Smooth muscle cell (in vitro differentiated cells): ENCODE measurements around the gene CFTR. TPM values are rescaled to one million over a fixed set of nuclear protein-coding genes. Genes with fewer than 3 reads are reported as not detected.
"Not testable (repeated sequence)": the region's sequence is repeated elsewhere in the genome, so short reads cannot be mapped to it uniquely, and the experiment has no call there.

Experiments
- DNase-seq: peaks from one replicate; lab custom pipeline; 2025; ENCODE audit not compliant: unreplicated experiment; lab: John Stamatoyannopoulos, UW
- H2AFZ ChIP-seq: fragments of 200-600 bp; sonication (generic); 2 replicates; pipeline ENCODE4 v1.6.0; 2016; ENCODE audit warnings: antibody characterized with exemption, low read depth, mild to moderate bottlenecking
- H3F3A ChIP-seq: fragments of 200-600 bp; sonication (generic); 2 replicates; pipeline ENCODE4 v1.6.0; 2017; ENCODE audit warnings: antibody characterized with exemption, low read depth
- H3K27ac ChIP-seq: fragments of 200-600 bp; sonication (generic); 2 replicates; pipeline ENCODE4 v1.5.1; 2016; ENCODE audit warnings: low read depth, mild to moderate bottlenecking
- H3K27me3 ChIP-seq: fragments of 200-600 bp; sonication (generic); 2 replicates; pipeline ENCODE4 v1.6.1; 2016; ENCODE audit warnings: low read depth, mild to moderate bottlenecking
- H3K36me3 ChIP-seq: fragments of 200-600 bp; sonication (generic); 2 replicates; pipeline ENCODE4 v1.5.1; 2016; ENCODE audit warnings: low read depth
- H3K4me1 ChIP-seq: fragments of 200-600 bp; sonication (generic); 2 replicates; pipeline ENCODE4 v1.5.1; 2016; ENCODE audit warnings: low read depth
- H3K4me2 ChIP-seq: fragments of 200-600 bp; sonication (generic); 2 replicates; pipeline ENCODE4 v1.6.0; 2016; ENCODE audit warnings: mild to moderate bottlenecking
- H3K4me3 ChIP-seq: fragments of 200-600 bp; sonication (generic); 2 replicates; pipeline ENCODE4 v1.5.1; 2016; ENCODE audit warnings: mild to moderate bottlenecking
- H3K79me2 ChIP-seq: fragments of 200-600 bp; sonication (generic); 2 replicates; pipeline ENCODE4 v1.6.0; 2016; ENCODE audit warnings: low read depth, mild to moderate bottlenecking
- H3K9ac ChIP-seq: fragments of 200-600 bp; sonication (generic); 2 replicates; pipeline ENCODE4 v1.6.0; 2016; ENCODE audit warnings: low read depth
- H3K9me3 ChIP-seq: fragments of 200-600 bp; sonication (generic); replicated peaks from 2 replicates; pipeline ENCODE4 v1.5.1; 2016; ENCODE audit warnings: low read depth
- H4K20me1 ChIP-seq: fragments of 200-600 bp; sonication (generic); 2 replicates; pipeline ENCODE4 v1.6.0; 2016; ENCODE audit warnings: low read depth
- WGBS: methylation state at CpG from one replicate; pipeline ENCODE4 v1.1.7; 2016; ENCODE audit warnings: low lambda C conversion rate; 5-methylcytosine and 5-hydroxymethylcytosine counted together
- polyA plus RNA-seq: library from polyadenylated mRNA; unstranded; fragments of >200 nt; fragmentation: Nextera tagmentation; extraction: Ambion mirVana; gene quantifications from 2 replicates; pipeline ENCODE4 v1.2.1, GENCODE V29; 2016
- total RNA-seq: library from RNA; depleted of rRNA; stranded (reverse); fragments of >200 nt; gene quantifications from 2 replicates; pipeline ENCODE4 v1.2.3, GENCODE V29; 2014
- TF ChIP-seq, protein P1 (sequence below): fragments of 200-600 bp; sonication (generic); IDR thresholded peaks from 2 replicates; pipeline ENCODE4 v1.5.1; 2017; ENCODE audit warnings: borderline replicate concordance, mild to moderate bottlenecking, antibody characterized with exemption; ENCODE audit not compliant: insufficient read depth, poor library complexity, severe bottlenecking

Gene CFTR
- total and polyA plus RNA-seq, 2 experiments from 2014 or later, result 0.53 to 1.6 TPM

GRCh38 chr7:117446220-117446815, 33.5 kb upstream of the CFTR start:
- Histone ChIP-seq H2AFZ (no peak overlapping the region), H3K36me3 (no peaks in the 10 kb centered on the region), H4K20me1 (no peaks in the 10 kb centered on the region), H3F3A (no peaks in the 10 kb centered on the region), H3K79me2 (no peaks in the 10 kb centered on the region), H3K4me2 (no peak overlapping the region), H3K27me3 (no peaks in the 10 kb centered on the region), H3K9me3 (no peaks in the 10 kb centered on the region), H3K27ac (no peak overlapping the region), H3K9ac (no peak overlapping the region), H3K4me3 (no peak overlapping the region), H3K4me1 (no peaks in the 10 kb centered on the region)
- 93% methylated on average over 4 of the region's 4 CpGs for WGBS
- TF ChIP-seq, protein P1, sequence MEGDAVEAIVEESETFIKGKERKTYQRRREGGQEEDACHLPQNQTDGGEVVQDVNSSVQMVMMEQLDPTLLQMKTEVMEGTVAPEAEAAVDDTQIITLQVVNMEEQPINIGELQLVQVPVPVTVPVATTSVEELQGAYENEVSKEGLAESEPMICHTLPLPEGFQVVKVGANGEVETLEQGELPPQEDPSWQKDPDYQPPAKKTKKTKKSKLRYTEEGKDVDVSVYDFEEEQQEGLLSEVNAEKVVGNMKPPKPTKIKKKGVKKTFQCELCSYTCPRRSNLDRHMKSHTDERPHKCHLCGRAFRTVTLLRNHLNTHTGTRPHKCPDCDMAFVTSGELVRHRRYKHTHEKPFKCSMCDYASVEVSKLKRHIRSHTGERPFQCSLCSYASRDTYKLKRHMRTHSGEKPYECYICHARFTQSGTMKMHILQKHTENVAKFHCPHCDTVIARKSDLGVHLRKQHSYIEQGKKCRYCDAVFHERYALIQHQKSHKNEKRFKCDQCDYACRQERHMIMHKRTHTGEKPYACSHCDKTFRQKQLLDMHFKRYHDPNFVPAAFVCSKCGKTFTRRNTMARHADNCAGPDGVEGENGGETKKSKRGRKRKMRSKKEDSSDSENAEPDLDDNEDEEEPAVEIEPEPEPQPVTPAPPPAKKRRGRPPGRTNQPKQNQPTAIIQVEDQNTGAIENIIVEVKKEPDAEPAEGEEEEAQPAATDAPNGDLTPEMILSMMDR, result no peak
- no peak for DNase-seq

- Histone ChIP-seq H3F3A (no peaks in the 10 kb centered on the region), H3K4me1 (no peaks in the 10 kb centered on the region), H2AFZ (no peak overlapping the region), H3K4me3 (no peak overlapping the region), H3K9ac (no peak overlapping the region), H4K20me1 (no peaks in the 10 kb centered on the region), H3K27ac (no peak overlapping the region), H3K27me3 (no peaks in the 10 kb centered on the region), H3K4me2 (no peak overlapping the region), H3K79me2 (no peaks in the 10 kb centered on the region), H3K36me3 (no peaks in the 10 kb centered on the region), H3K9me3 (no peaks in the 10 kb centered on the region)
- TF ChIP-seq, protein P1, result no peak
- WGBS, result 85% methylated on average over 2 of the region's 2 CpGs
- no peak for DNase-seq
Measured at GRCh38 chr7:117448655-117449054, 31.2 kb upstream of the CFTR start.

GRCh38 chr7:117458977-117459583, 20.7 kb upstream of the CFTR start:
- no peaks in the 10 kb centered on the region for H3K9me3 ChIP-seq
- no peaks in the 10 kb centered on the region for H3K79me2 ChIP-seq
- DNase-seq, result no peak
- H3K36me3 ChIP-seq, result no peaks in the 10 kb centered on the region
- no peaks in the 10 kb centered on the region for H3K27me3 ChIP-seq
- H3K4me1 ChIP-seq, result no peaks in the 10 kb centered on the region
- no peak overlapping the region for H2AFZ ChIP-seq
- 40% methylated on average over 3 of the region's 3 CpGs for WGBS
- H3K4me3 ChIP-seq, result no peak overlapping the region
- H3F3A ChIP-seq, result no peaks in the 10 kb centered on the region
- TF ChIP-seq, protein P1, result peak; percentile 75
- no peak overlapping the region for H3K9ac ChIP-seq
- no peak overlapping the region for H3K27ac ChIP-seq
- no peaks in the 10 kb centered on the region for H4K20me1 ChIP-seq
- no peak overlapping the region for H3K4me2 ChIP-seq

DNA sequence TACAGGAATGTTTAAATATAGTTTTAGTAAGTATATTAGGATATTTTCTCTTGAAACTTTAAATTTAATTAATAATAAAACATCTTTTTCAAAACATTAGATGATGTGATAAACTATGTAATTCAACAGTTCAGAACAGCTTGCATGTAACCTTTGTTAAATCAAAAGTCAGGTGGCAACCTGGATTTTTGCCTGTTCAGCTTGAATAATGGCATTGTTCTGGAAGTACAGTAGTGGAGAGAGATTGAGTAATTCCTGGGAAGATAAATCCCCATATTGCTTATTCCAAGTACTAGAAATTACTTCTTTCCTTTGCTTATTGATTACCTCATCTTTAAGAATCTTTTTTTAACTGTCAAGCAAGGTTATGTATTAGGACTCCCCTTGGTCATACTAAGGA, 20.1 kb upstream of the CFTR start:
- Histone ChIP-seq H3F3A (no peaks in the 10 kb centered on the region), H3K9me3 (no peaks in the 10 kb centered on the region), H3K9ac (no peak overlapping the region), H3K4me2 (no peak overlapping the region), H3K36me3 (no peaks in the 10 kb centered on the region), H3K79me2 (no peaks in the 10 kb centered on the region), H2AFZ (no peak overlapping the region), H3K4me3 (no peak overlapping the region), H3K4me1 (no peaks in the 10 kb centered on the region), H3K27ac (no peak overlapping the region), H3K27me3 (no peaks in the 10 kb centered on the region), H4K20me1 (no peaks in the 10 kb centered on the region)
- TF ChIP-seq, protein P1, result no peak
- no peak for DNase-seq

DNA sequence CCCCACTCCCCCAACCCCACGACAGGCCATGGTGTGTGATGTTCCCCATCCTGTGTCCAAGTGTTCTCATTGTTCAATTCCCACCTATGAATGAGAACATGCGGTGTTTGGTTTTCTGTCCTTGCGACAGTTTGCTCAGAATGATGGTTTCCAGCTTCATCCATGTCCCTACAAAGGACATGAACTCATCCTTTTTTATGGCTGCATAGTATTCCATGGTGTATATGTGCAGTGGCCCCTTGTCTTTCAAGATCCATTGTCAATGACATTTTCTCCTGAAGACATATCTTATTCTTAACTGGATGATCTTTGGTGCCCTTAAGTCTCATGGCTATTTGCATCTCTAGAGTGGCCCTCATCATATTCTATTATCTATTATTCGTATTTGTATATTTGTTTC, 19.0 kb upstream of the CFTR start:
- 91% methylated on average over 4 of the region's 4 CpGs for whole genome bisulfite sequencing
- not testable (repeated sequence) for H3K79me2 ChIP-seq, H3K4me2 ChIP-seq, H3K36me3 ChIP-seq, H3K27ac ChIP-seq, H3K27me3 ChIP-seq, H3K4me3 ChIP-seq, H3K9me3 ChIP-seq, H3F3A ChIP-seq, H3K4me1 ChIP-seq, H3K9ac ChIP-seq, H4K20me1 ChIP-seq, H2AFZ ChIP-seq, DNase-seq
